CD4-positive, CD25-positive, alpha-beta regulatory T cell (primary cell): ENCODE measurements around the gene MZF1. TPM values are rescaled to one million over a fixed set of nuclear protein-coding genes. Genes with fewer than 3 reads are reported as not detected.

Source experiments
- ATAC-seq, 2 donors: fragments of 150-1000 bp; cut with Tn5 transposase; one replicate each; pipeline ENCODE4 v1.10.0; 2021; ENCODE audit warnings: low read depth in 2 of 2, moderate number of reproducible peaks in 2 of 2, moderate library complexity in 1 of 2
- DNase-seq, 3 donors: peaks; one replicate each; pipeline versions ENCODE4 v3.0.0 to v3.0.0-alpha.2; 2012 to 2022; ENCODE audit warnings: mixed read lengths in 1 of 3
- H3K27ac ChIP-seq: one replicate; pipeline ENCODE4 v1.7.0; 2013; ENCODE audit warnings: mild to moderate bottlenecking, low read length; ENCODE audit not compliant: insufficient read depth, poor library complexity, severe bottlenecking
- H3K27me3 ChIP-seq: one replicate; pipeline ENCODE4 v1.7.0; 2013; ENCODE audit warnings: low read length; ENCODE audit not compliant: control insufficient read depth, insufficient read depth
- H3K36me3 ChIP-seq: one replicate; pipeline ENCODE4 v1.7.0; 2013; ENCODE audit warnings: mild to moderate bottlenecking, low read length, moderate library complexity; ENCODE audit not compliant: control insufficient read depth, insufficient read depth
- H3K4me1 ChIP-seq: 2 replicates; pipeline ENCODE4 v1.7.0; 2013; ENCODE audit warnings: mild to moderate bottlenecking, low read length; ENCODE audit not compliant: insufficient read depth, control insufficient read depth, poor library complexity, severe bottlenecking
- H3K4me3 ChIP-seq: one replicate; pipeline ENCODE4 v1.7.0; 2013; ENCODE audit warnings: low read depth, mild to moderate bottlenecking, low read length, moderate library complexity
- H3K9me3 ChIP-seq, 2 experiments: 1 replicate in 1 of 2; 2 replicates in 1 of 2; pipeline ENCODE4 v1.7.0; 2013; ENCODE audit warnings: low read length in 2 of 2, mild to moderate bottlenecking in 1 of 2, moderate library complexity in 1 of 2; ENCODE audit not compliant: control insufficient read depth in 2 of 2
- H3K27ac Mint-ChIP-seq, 3 donors: one replicate each; pipeline ENCODE4 v1.8.0; 2020 to 2022; ENCODE audit warnings: mild to moderate bottlenecking in 3 of 3, mixed read lengths in 3 of 3, moderate library complexity in 2 of 3
- H3K27me3 Mint-ChIP-seq: one replicate; pipeline ENCODE4 v1.8.0; 2022; ENCODE audit warnings: mild to moderate bottlenecking, mixed read lengths
- H3K36me3 Mint-ChIP-seq: one replicate; pipeline ENCODE4 v1.8.0; 2020; ENCODE audit warnings: mixed read lengths
- H3K4me1 Mint-ChIP-seq, 4 donors: one replicate each; pipeline ENCODE4 v1.8.0; 2020 to 2022; ENCODE audit warnings: mixed read lengths in 4 of 4, mild to moderate bottlenecking in 1 of 4
- H3K4me3 Mint-ChIP-seq, 4 donors: one replicate each; pipeline ENCODE4 v1.8.0; 2020 to 2022; ENCODE audit warnings: mild to moderate bottlenecking in 4 of 4, mixed read lengths in 4 of 4, moderate library complexity in 3 of 4
- H3K9me3 Mint-ChIP-seq, 7 donors: one replicate each; pipeline ENCODE4 v1.8.0; 2020 to 2022; ENCODE audit warnings: mixed read lengths in 7 of 7, mild to moderate bottlenecking in 3 of 7, moderate library complexity in 2 of 7
- polyA plus RNA-seq, 4 donors: library from polyadenylated mRNA; unstranded; fragments of 300-500 nt; fragmentation: Illumina TruSeq; gene quantifications; one replicate each; pipeline ENCODE4 v1.2.3, GENCODE V29; 2021
- total RNA-seq: library from RNA; stranded (reverse); gene quantifications from one replicate; pipeline ENCODE4 v1.2.3, GENCODE V29; 2022

Gene MZF1
- total and polyA plus RNA-seq, 5 donors from 2014 or later: 7.4 to 15.6 (median 7.9) TPM

GRCh38 chr19:58519355-58520256 lies 53.5 kb downstream of the MZF1 start, which contains the start of gene ZBTB45:
Gene ZBTB45 (minus strand): TSS chr19:58519810. CDS start chr19:58517673, 2,137 bp downstream.
- Histone ChIP-seq H3K36me3 (peaks cover 4% of the 10 kb centered on the region), H3K27me3 (no peaks in the 10 kb centered on the region), H3K9me3 (no peaks in the 10 kb centered on the region), H3K4me3 (peak within 1 kb of the TSS; percentile 65), H3K4me1 (peaks cover 22% of the 10 kb centered on the region), H3K27ac (peak within 1 kb of the TSS; percentile 87)
- Mint-ChIP-seq H3K4me3 (peak within 1 kb of the TSS; percentile 95 to 99 (median 97)), H3K36me3 (no peaks in the 10 kb centered on the region), H3K9me3 (peaks cover 0 to 1% (median 0%) of the 10 kb centered on the region in 7 donors), H3K27ac (peak within 1 kb of the TSS; percentile 95 to 99 (median 99)), H3K4me1 (peaks cover 7 to 48% (median 25%) of the 10 kb centered on the region in 4 donors), H3K27me3 (no peaks in the 10 kb centered on the region)
- peak; percentile 78 to 96 (median 88) for DNase-seq
- peak; percentile 86 to 88 for ATAC-seq

- H3K9me3 Mint-ChIP-seq: peaks cover 0 to 1% (median 0%) of the 10 kb centered on the region in 7 donors
- peak overlapping the region; percentile 95 to 99 (median 97) for H3K27ac Mint-ChIP-seq
- peaks cover 26% of the 10 kb centered on the region for H3K4me1 ChIP-seq
- H3K27me3 ChIP-seq: no peaks in the 10 kb centered on the region
- peak overlapping the region; percentile 95 to 99 (median 97) for H3K4me3 Mint-ChIP-seq
- peaks cover 7 to 53% (median 25%) of the 10 kb centered on the region in 4 donors for H3K4me1 Mint-ChIP-seq
- peaks cover 4% of the 10 kb centered on the region for H3K36me3 ChIP-seq
- ATAC-seq: no peak
- no peaks in the 10 kb centered on the region for H3K27me3 Mint-ChIP-seq
- no peaks in the 10 kb centered on the region for H3K36me3 Mint-ChIP-seq
- DNase-seq: peak; percentile 28 to 69 (median 33)
- no peaks in the 10 kb centered on the region for H3K9me3 ChIP-seq
- H3K27ac ChIP-seq: peak overlapping the region; percentile 87
- H3K4me3 ChIP-seq: peak overlapping the region; percentile 65
Measured at GRCh38 chr19:58519087-58519354, 54.1 kb downstream of the MZF1 start.

DNA sequence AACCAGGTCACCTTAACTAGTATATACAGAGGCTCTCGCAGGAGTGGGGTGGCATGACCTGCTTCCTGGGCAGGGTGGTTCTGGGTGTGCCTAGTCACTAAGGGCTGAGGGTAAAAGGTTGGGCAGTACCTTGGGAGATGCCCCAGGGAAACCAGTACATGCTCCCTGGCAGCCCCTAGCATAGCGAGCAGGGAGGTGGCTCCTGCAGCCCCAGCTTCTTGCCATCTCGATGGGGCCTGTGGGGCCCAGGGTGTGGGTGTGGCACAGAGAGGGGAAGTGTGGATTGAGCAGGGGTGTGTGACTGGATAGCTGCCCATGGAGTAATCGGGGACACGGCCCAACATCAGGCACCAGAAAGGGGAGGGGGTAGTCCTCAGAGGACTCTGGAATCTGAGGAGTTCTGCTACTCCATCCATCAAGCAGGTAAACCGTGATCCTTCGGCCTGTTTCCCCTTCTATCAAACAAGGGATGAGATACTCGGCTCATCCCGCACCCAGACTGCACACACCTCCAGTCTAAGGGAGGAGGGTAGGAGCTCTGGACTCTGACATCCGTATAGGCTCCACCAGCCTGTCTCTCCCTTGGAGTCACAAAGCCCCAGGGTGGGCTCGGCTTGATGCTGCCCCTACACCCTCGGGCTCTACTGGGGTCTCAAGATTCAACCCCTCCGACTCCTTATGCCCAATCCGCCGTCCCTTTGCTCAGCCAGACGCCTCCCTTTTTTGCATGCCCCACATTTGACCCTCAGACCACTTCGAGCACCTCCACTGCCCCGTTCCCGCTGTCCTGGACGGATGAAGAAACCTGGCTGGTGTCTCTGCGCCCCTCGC lies 54.7 kb downstream of the MZF1 start:
- Mint-ChIP-seq H3K9me3 (peaks cover 0 to 1% (median 0%) of the 10 kb centered on the region in 7 donors), H3K4me3 (peak overlapping the region; percentile 95 to 99 (median 97)), H3K27ac (peak overlapping the region; percentile 95 to 99 (median 97)), H3K27me3 (no peaks in the 10 kb centered on the region), H3K36me3 (no peaks in the 10 kb centered on the region), H3K4me1 (peaks cover 7 to 58% (median 25%) of the 10 kb centered on the region in 4 donors)
- no peaks in the 10 kb centered on the region for H3K27me3 ChIP-seq
- H3K9me3 ChIP-seq: no peaks in the 10 kb centered on the region
- ATAC-seq (no peak), DNase-seq (no peak)
- H3K4me3 ChIP-seq: peak overlapping the region; percentile 65
- peaks cover 4% of the 10 kb centered on the region for H3K36me3 ChIP-seq
- peaks cover 31% of the 10 kb centered on the region for H3K4me1 ChIP-seq
- H3K27ac ChIP-seq: peak overlapping the region; percentile 87

DNA sequence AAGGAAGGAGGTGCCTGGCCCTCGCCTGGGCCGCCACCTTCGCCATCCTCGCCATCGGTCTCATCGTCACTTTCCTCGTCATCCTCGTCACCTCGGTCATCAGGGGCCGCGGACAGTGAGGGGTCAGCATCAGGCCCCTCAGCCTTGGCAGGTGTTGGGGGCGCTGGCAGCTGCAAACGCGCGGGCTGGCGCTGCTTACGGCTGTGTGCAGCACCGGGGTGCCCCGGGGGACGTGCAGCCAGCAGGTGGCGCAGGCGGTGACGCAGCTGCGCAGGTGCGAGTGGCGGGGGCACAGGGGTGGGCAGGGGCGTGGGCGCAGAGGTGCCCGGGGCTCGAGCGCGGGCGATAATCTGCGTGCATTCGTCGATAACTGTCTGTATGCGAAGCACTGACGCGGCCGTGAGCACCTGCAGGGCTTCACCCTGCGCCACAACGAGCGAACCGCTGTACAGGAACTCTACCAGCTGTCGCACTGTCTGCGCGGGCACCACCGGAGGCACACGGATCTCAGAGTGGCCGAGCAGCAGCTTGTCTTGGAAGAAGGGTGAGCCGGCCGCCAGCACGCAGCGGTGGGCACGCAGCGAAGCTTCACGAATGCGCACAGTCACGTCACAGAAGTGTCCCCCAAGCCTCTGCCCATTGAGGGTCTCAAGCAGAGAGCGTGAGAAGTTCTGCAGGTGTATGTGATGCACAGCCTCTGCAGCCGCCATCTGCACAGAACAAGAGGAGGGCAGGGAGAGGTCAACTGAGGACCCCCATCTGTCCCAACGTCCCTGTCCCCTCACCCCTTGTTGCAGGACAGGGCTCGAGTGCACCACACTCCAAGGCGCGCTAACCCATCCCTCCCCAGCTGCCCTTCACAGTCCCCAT lies 55.9 kb downstream of the MZF1 start:
- peaks cover 4% of the 10 kb centered on the region for H3K36me3 ChIP-seq
- no peaks in the 10 kb centered on the region for H3K27me3 Mint-ChIP-seq
- no peak overlapping the region for H3K27ac Mint-ChIP-seq
- H3K4me1 Mint-ChIP-seq: peaks cover 7 to 58% (median 24%) of the 10 kb centered on the region in 4 donors
- peaks cover 34% of the 10 kb centered on the region for H3K4me1 ChIP-seq
- H3K27ac ChIP-seq: no peak overlapping the region
- H3K9me3 ChIP-seq: no peaks in the 10 kb centered on the region
- peaks cover 0 to 1% (median 0%) of the 10 kb centered on the region in 7 donors for H3K9me3 Mint-ChIP-seq
- no peaks in the 10 kb centered on the region for H3K27me3 ChIP-seq
- no peaks in the 10 kb centered on the region for H3K36me3 Mint-ChIP-seq
- DNase-seq: no peak
- H3K4me3 ChIP-seq: no peak overlapping the region
- peak overlapping the region in 1 of 4 donors; percentile 90 for H3K4me3 Mint-ChIP-seq
- no peak for ATAC-seq

- Mint-ChIP-seq H3K4me3 (peak overlapping the region in 2 of 4 donors; percentile 27 to 82), H3K27me3 (no peaks in the 10 kb centered on the region), H3K27ac (no peak overlapping the region), H3K36me3 (no peaks in the 10 kb centered on the region), H3K4me1 (peaks cover 5 to 55% (median 24%) of the 10 kb centered on the region in 4 donors), H3K9me3 (peaks cover 0 to 1% (median 0%) of the 10 kb centered on the region in 7 donors)
- Histone ChIP-seq H3K36me3 (peaks cover 4% of the 10 kb centered on the region), H3K4me3 (no peak overlapping the region), H3K27ac (no peak overlapping the region), H3K27me3 (no peaks in the 10 kb centered on the region), H3K9me3 (no peaks in the 10 kb centered on the region), H3K4me1 (peaks cover 34% of the 10 kb centered on the region)
- ATAC-seq: no peak
- DNase-seq: no peak
Measured at GRCh38 chr19:58516246-58516836, 56.8 kb downstream of the MZF1 start.

DNA sequence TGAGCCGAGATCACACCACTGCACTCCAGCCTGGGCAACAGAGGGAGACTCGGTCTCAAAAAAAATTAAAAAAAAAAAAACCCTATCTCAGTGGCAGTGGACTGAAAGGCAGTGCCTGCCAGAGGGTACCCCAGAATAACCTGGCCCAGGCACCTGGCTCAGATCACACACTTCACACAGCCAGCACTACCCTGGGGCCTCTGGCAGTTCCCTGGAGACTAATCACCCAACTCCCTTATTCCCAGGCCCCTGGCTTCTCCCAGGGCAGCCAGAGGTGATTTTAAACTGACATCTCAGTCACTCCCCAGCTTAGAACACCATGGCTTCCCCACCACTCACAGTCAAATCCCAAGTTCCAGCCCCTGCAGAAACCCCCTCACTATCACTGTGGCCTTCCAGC lies 57.9 kb downstream of the MZF1 start:
- H3K4me3 ChIP-seq: no peak overlapping the region
- H3K36me3 ChIP-seq: peaks cover 4% of the 10 kb centered on the region
- H3K4me3 Mint-ChIP-seq: peak overlapping the region in 3 of 4 donors; percentile 22 to 82 (median 77)
- no peak for DNase-seq
- H3K9me3 Mint-ChIP-seq: no peaks in the 10 kb centered on the region
- H3K4me1 ChIP-seq: peaks cover 34% of the 10 kb centered on the region
- H3K27ac ChIP-seq: no peak overlapping the region
- no peaks in the 10 kb centered on the region for H3K9me3 ChIP-seq
- H3K36me3 Mint-ChIP-seq: no peaks in the 10 kb centered on the region
- H3K27me3 ChIP-seq: no peaks in the 10 kb centered on the region
- peak overlapping the region in 1 of 3 donors; percentile 80 for H3K27ac Mint-ChIP-seq
- ATAC-seq: no peak
- H3K27me3 Mint-ChIP-seq: no peaks in the 10 kb centered on the region
- peaks cover 4 to 53% (median 21%) of the 10 kb centered on the region in 4 donors for H3K4me1 Mint-ChIP-seq
